ENCODE results near the gene CCDC27.
"Not testable (repeated sequence)": the region's sequence is repeated elsewhere in the genome, so short reads cannot be mapped to it uniquely, and the experiment has no call there.

CCDC27 gene

GRCh38 chr1:3809680-3810079, 57.4 kb downstream of the CCDC27 start:
- H3K4me3 ChIP-seq (ENCODE audit: low read depth, low read length) = no peak overlapping the region
- no peak for TF ChIP-seq CTCF (IDR thresholded peaks at IDR 0.05; ENCODE audit: insufficient read depth, low read length, missing control alignments)
- no peak for DNase-seq (ENCODE audit: low read depth, low spot score)
- POLR2A ChIA-PET = no interaction called here
- CTCF ChIA-PET = no interaction called here

- DNase-seq (ENCODE audit: low read depth, low spot score); H3K4me3 ChIP-seq (ENCODE audit: low read depth, low read length); POLR2A ChIA-PET: not testable (repeated sequence)
- CTCF ChIA-PET = interaction anchor here (0.7 to 1.2 kb wide), 2 partner anchors 8 to 13 kb away, joined by 3 to 4 read pairs; no protein-coding TSS in a partner anchor
These were observed 58.0 kb downstream of the CCDC27 start for GRCh38 chr1:3810149-3810761.

GRCh38 chr1:3811595-3811911, 59.3 kb downstream of the CCDC27 start:
- no peak for TF ChIP-seq CTCF (IDR thresholded peaks at IDR 0.05; ENCODE audit: insufficient read depth, low read length, missing control alignments)
- DNase-seq (ENCODE audit: low read depth, low spot score) = no peak
- H3K4me3 ChIP-seq (ENCODE audit: low read depth, low read length) = no peak overlapping the region
- POLR2A ChIA-PET = no interaction called here
- CTCF ChIA-PET = interaction anchor here (1.2 kb wide), 1 partner anchor 9 kb away, joined by 4 read pairs; no protein-coding TSS in a partner anchor

GRCh38 chr1:3814065-3814464, 61.8 kb downstream of the CCDC27 start:
- DNase-seq (ENCODE audit: low read depth, low spot score) = no peak
- no peak for TF ChIP-seq CTCF (IDR thresholded peaks at IDR 0.05; ENCODE audit: insufficient read depth, low read length, missing control alignments)
- ChIA-PET CTCF (no interaction called here), POLR2A (no interaction called here)
- no peak overlapping the region for H3K4me3 ChIP-seq (ENCODE audit: low read depth, low read length)

GRCh38 chr1:3814771-3815561, 62.7 kb downstream of the CCDC27 start:
- no peak for DNase-seq (ENCODE audit: low read depth, low spot score)
- no peak for TF ChIP-seq CTCF (IDR thresholded peaks at IDR 0.05; ENCODE audit: insufficient read depth, low read length, missing control alignments)
- no peak overlapping the region for H3K4me3 ChIP-seq (ENCODE audit: low read depth, low read length)
- CTCF ChIA-PET = interaction anchor here (1.9 kb wide), 1 partner anchor 10 kb away, joined by 4 read pairs; no protein-coding TSS in a partner anchor
- POLR2A ChIA-PET = no interaction called here

GRCh38 chr1:3816331-3817137, 64.3 kb downstream of the CCDC27 start:
- no peak overlapping the region for H3K4me3 ChIP-seq (ENCODE audit: low read depth, low read length)
- no peak for TF ChIP-seq CTCF (IDR thresholded peaks at IDR 0.05; ENCODE audit: insufficient read depth, low read length, missing control alignments)
- POLR2A ChIA-PET = no interaction called here
- CTCF ChIA-PET = interaction anchor here (1.9 kb wide), 1 partner anchor 12 kb away, joined by 4 read pairs; no protein-coding TSS in a partner anchor
- DNase-seq (ENCODE audit: low read depth, low spot score) = no peak

All from AG04449 (cell line).